ENCODE measurements around the gene FAM98C. TPM values are rescaled to one million over a fixed set of nuclear protein-coding genes. Genes with fewer than 3 reads are reported as not detected.
A peak's percentile ranks its signal among the peaks of the same experiment; 100 is the strongest.
"Not testable (repeated sequence)": the region's sequence is repeated elsewhere in the genome, so short reads cannot be mapped to it uniquely, and the experiment has no call there.

FAM98C gene
- total RNA-seq, 6 experiments from 2014 or later: 7.6 to 19.8 (median 9.8) TPM

DNA sequence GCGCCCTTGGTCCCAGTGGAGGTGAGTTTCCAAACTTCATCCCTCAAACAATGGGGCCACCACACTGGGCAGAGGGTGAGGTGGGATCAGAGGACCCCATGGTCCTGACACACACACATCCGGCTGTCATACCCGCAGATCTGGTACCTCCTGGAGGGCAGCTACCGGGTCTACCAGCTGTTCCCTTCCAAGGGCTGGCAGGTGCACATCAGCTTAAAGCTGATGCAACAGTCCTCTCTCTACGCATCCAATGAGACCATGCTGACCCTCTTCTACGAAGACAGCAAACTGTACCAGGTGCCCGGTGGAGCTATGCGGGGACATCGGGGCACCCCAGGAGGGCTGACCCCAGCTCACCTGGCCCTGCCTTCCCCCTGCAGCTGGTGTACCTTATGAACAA, 42.5 kb upstream of the FAM98C start:
- intact Hi-C loops (cut with DNase I): no loop called here
- no peak overlapping the region for H3K27ac ChIP-seq
- H3K9me3 ChIP-seq: no peaks in the 10 kb centered on the region
- H3K4me1 ChIP-seq: peaks cover 0 to 9% (median 0%) of the 10 kb centered on the region in 4 donors
- DNase-seq (no peak), ATAC-seq (no peak)
- WGBS (ENCODE audit: insufficient coverage, low coverage, low lambda C conversion rate, missing lambda C conversion rate): 100% methylated on average over 1 of the region's 9 CpGs
- H3K4me3 ChIP-seq: no peak overlapping the region
- TF ChIP-seq, protein P1, sequence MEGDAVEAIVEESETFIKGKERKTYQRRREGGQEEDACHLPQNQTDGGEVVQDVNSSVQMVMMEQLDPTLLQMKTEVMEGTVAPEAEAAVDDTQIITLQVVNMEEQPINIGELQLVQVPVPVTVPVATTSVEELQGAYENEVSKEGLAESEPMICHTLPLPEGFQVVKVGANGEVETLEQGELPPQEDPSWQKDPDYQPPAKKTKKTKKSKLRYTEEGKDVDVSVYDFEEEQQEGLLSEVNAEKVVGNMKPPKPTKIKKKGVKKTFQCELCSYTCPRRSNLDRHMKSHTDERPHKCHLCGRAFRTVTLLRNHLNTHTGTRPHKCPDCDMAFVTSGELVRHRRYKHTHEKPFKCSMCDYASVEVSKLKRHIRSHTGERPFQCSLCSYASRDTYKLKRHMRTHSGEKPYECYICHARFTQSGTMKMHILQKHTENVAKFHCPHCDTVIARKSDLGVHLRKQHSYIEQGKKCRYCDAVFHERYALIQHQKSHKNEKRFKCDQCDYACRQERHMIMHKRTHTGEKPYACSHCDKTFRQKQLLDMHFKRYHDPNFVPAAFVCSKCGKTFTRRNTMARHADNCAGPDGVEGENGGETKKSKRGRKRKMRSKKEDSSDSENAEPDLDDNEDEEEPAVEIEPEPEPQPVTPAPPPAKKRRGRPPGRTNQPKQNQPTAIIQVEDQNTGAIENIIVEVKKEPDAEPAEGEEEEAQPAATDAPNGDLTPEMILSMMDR (IDR thresholded peaks at IDR 0.05): no peak
- TF ChIP-seq POLR2A (IDR thresholded peaks at IDR 0.05): no peak
- H3K36me3 ChIP-seq: no peaks in the 10 kb centered on the region
- peaks cover 0 to 11% of the 10 kb centered on the region in 2 donors for H3K27me3 ChIP-seq

DNA sequence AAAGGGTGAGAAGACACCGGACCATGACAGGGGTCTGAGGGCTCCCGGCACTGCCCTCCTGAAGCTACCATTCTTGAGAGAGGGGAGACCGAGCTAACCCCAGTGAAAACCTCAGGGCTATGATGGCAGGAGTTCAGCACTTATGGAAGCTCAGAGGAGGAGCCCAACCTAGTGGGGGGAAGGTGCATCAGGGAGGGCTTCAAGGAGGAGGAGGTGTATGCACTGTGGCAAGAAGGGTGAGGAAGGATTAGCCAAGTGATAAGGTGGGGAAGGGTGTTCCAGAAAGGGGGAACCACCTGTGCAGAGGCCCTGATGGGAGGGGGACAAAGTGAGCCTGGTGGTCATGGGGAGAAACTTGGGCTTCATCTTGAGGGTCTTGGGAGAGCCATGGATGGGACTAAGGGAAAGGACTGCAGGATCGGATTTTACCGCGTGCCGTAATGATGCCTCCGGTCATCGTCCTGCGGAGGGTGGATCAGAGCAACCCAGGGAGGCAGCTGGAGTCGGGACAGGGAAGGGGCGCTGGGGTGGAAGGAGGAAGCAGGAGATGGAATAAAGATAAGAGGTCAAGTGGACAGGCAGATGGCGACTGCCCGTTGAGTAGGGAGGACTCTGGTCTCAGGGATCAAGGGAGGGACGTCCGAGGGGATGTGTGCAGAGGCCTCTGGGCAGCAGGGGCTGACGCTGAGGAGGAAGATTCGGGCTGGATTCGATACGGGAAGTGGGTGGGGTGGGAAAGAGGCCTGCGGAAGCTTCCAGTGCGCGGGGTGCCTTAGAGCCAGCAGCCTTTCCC, 41.9 kb upstream of the FAM98C start:
- ATAC-seq (peak in 1 of 4 donors; percentile 24), DNase-seq (no peak)
- H3K27ac ChIP-seq: no peak overlapping the region
- no peaks in the 10 kb centered on the region for H3K9me3 ChIP-seq
- H3K27me3 ChIP-seq: peaks cover 0 to 11% of the 10 kb centered on the region in 2 donors
- peaks cover 0 to 9% (median 0%) of the 10 kb centered on the region in 4 donors for H3K4me1 ChIP-seq
- TF ChIP-seq, protein P1 (IDR thresholded peaks at IDR 0.05): no peak
- TF ChIP-seq POLR2A (IDR thresholded peaks at IDR 0.05): no peak
- intact Hi-C loops (cut with DNase I): no loop called here
- no peaks in the 10 kb centered on the region for H3K36me3 ChIP-seq
- WGBS (ENCODE audit: insufficient coverage, low coverage, low lambda C conversion rate, missing lambda C conversion rate): 19% methylated on average over 17 of the region's 23 CpGs
- H3K4me3 ChIP-seq: peak overlapping the region in 2 of 3 donors; percentile 46 to 52

DNA sequence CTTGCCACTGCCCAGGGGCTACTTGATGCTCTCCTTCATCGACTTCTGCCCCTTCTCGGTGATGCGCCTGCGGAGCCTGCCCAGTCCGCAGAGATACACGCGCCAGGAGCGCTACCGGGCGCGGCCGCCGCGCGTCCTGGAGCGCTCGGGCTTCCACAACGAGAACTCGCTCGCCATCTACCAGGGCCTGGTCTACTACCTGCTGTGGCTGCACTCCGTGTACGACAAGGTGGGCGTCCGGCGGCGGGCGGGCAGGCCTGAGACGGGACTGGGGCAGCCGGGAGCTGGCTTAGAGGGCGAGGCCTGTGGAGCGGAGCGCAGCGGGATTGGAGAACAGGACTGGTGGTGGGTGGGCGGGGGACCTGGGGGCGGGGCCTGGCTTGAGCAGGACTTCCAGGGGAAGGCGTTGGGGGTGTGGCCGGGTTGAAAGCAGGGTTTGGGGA, 41.2 kb upstream of the FAM98C start:
- DNase-seq (peak; percentile 58 to 73 (median 72)), ATAC-seq (peak; percentile 74 to 86 (median 82))
- peaks cover 0 to 11% of the 10 kb centered on the region in 2 donors for H3K27me3 ChIP-seq
- no peaks in the 10 kb centered on the region for H3K9me3 ChIP-seq
- WGBS (ENCODE audit: insufficient coverage, low coverage, low lambda C conversion rate, missing lambda C conversion rate): 0% methylated on average over 1 of the region's 37 CpGs
- H3K4me1 ChIP-seq: peaks cover 0 to 9% (median 0%) of the 10 kb centered on the region in 4 donors
- intact Hi-C loops (cut with DNase I): no loop called here
- H3K4me3 ChIP-seq: peak overlapping the region; percentile 41 to 52 (median 46)
- TF ChIP-seq POLR2A (IDR thresholded peaks at IDR 0.05): no peak
- TF ChIP-seq, protein P1 (IDR thresholded peaks at IDR 0.05): no peak
- no peak overlapping the region for H3K27ac ChIP-seq
- H3K36me3 ChIP-seq: no peaks in the 10 kb centered on the region

DNA sequence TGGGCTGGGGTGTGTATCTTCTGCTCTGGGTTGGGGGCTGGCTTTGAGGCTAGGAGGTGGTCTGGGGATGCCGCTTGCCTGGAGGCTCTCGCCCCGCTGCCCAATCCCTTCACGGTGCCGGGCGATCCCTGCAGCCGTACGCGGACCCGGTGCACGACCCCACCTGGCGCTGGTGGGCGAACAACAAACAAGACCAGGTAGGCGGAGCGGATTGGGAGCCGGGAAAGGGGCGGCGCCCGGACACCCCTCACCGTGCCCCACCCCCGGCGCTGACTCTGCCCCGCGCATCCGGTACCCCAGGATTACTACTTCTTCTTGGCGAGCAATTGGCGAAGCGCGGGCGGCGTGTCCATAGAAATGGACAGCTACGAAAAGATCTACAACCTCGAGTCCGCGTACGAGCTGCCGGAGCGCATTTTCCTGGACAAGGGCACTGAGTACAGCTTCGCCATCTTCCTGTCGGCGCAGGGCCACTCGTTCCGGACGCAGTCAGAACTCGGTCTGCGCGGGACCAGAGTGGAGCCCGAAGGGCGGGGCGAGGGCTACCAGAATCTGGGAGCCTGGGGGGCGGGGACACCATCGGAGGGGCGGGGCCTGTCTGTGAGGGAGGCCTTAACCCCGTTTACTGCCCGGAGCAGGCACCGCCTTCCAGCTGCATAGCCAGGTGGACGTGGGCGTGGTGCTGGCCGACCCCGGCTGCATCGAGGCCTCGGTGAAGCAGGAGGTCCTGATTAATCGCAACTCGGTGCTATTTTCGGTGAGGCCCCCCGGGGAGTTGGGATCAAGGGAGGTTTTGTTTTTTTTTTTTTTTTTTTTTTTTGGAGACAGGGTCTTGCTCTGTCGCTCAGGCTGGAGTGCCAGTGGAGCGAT, 40.6 kb upstream of the FAM98C start:
- peak; percentile 70 to 79 (median 71) for DNase-seq
- H3K9me3 ChIP-seq: no peaks in the 10 kb centered on the region
- H3K36me3 ChIP-seq: no peaks in the 10 kb centered on the region
- H3K4me3 ChIP-seq: peak overlapping the region; percentile 41 to 52 (median 46)
- H3K27ac ChIP-seq: no peak overlapping the region
- H3K27me3 ChIP-seq: peaks cover 0 to 11% of the 10 kb centered on the region in 2 donors
- no peak for TF ChIP-seq POLR2A (IDR thresholded peaks at IDR 0.05)
- TF ChIP-seq, protein P1 (IDR thresholded peaks at IDR 0.05): no peak
- peaks cover 0 to 9% (median 0%) of the 10 kb centered on the region in 4 donors for H3K4me1 ChIP-seq
- intact Hi-C loops (cut with DNase I): no loop called here
- 7% methylated on average over 24 of the region's 68 CpGs for WGBS (ENCODE audit: insufficient coverage, low coverage, low lambda C conversion rate, missing lambda C conversion rate)
- ATAC-seq: peak; percentile 63 to 74 (median 72)

DNA sequence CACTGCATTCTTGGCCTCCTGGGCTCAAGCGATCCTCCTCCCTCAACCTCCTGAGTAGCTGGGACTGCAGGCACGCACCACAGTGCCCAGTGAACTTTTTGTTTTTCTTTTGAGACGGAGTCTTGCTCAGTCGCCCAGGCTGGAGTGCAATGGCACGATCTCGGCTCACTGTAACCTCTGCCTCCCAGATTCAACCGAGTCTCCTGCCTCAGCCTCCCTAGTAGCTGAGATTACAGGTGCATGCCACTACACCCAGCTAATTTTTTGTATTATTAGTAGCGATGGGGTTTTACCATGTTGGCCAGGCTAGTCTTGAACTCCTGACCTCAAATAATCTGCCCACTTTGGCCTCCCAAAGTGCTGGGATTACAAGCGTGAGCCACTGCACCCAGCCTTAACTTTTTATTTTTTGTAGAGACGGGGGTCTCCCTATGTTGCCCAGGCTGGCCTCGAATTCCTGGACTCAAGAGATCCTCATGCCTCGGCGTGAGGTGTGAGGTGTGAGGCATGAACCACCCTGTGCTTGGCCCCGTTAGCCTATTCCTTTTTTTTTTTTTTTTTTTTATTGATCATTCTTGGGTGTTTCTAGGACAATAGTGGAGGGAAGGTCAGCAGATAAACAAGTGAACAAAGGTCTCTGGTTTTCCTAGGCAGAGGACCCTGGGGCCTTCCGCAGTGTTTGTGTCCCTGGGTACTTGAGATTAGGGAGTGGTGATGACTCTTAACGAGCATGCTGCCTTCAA, 39.8 kb upstream of the FAM98C start:
- H3K4me1 ChIP-seq; H3K4me3 ChIP-seq; DNase-seq; H3K9me3 ChIP-seq; H3K36me3 ChIP-seq; H3K27ac ChIP-seq; intact Hi-C loops (cut with DNase I); ATAC-seq: not testable (repeated sequence)
- peaks cover 0 to 11% of the 10 kb centered on the region in 2 donors for H3K27me3 ChIP-seq
- WGBS (ENCODE audit: insufficient coverage, low coverage, low lambda C conversion rate, missing lambda C conversion rate): 73% methylated on average over 14 of the region's 16 CpGs

Measured in right lobe of liver (tissue), 6 donors.